ENCODE data around the gene NAMPT.
"Not testable (repeated sequence)": the region's sequence is repeated elsewhere in the genome, so short reads cannot be mapped to it uniquely, and the experiment has no call there.

The NAMPT gene

GRCh38 chr7:106305732-106306131 lies 20.9 kb upstream of the NAMPT start:
- DNase-seq (ENCODE audit: low spot score) (peak; percentile 23), FAIRE-seq (no peak)

- DNase-seq (ENCODE audit: low spot score) (no peak), FAIRE-seq (no peak)
These were observed 19.8 kb upstream of the NAMPT start for GRCh38 chr7:106304568-106304967.

DNA sequence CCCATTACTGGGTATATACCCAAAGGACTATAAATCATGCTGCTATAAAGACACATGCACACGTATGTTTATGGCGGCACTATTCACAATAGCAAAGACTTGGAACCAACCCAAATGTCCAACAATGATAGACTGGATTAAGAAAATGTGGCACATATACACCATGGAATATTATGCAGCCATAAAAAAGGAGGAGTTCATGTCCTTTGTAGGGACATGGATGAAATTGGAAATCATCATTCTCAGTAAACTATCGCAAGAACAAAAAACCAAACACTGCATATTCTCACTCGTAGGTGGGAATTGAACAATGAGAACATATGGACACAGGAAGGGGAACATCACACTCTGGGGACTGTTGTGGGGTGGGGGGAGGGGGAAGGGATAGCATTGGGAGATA lies 13.8 kb upstream of the NAMPT start:
- not testable (repeated sequence) for FAIRE-seq; DNase-seq (ENCODE audit: low spot score)

DNA sequence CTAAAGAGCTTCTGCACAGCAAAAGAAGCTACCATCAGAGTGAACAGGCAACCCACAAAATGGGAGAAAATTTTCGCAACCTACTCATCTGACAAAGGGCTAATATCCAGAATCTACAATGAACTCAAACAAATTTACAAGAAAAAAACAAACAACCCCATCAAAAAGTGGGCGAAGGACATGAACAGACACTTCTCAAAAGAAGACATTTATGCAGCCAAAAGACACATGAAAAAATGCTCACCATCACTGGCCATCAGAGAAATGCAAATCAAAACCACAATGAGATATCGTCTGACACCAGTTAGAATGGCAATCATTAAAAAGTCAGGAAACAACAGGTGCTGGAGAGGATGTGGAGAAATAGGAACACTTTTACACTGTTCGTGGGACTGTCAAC lies 13.4 kb upstream of the NAMPT start:
- not testable (repeated sequence) for DNase-seq (ENCODE audit: low spot score); FAIRE-seq

DNA sequence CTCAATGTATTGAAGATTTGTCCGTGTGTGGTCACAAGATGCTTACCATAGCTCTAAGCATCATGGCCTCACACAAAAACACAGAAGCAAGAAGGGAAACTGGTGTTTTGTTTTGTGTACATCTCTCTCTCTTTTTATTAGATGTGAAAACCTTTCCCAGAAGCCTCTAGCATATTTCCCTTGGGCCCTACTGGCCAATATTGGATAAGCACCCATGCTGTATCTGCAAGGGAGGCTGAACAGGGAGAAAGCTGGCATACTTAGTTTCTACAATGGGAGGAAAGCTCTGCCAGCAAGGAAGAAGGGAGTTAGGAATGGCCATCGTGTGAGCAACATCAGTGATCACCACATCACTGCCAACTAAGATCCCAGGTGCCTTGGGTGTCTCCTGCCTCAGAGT lies 9.6 kb upstream of the NAMPT start:
- FAIRE-seq (no peak), DNase-seq (ENCODE audit: low spot score) (no peak)

- no peak for DNase-seq (ENCODE audit: low spot score)
- FAIRE-seq = no peak
These were observed 6.5 kb upstream of the NAMPT start for GRCh38 chr7:106291247-106291646.

- FAIRE-seq (no peak), DNase-seq (ENCODE audit: low spot score) (no peak)
These were observed 5.5 kb upstream of the NAMPT start for GRCh38 chr7:106290319-106290718.

DNA sequence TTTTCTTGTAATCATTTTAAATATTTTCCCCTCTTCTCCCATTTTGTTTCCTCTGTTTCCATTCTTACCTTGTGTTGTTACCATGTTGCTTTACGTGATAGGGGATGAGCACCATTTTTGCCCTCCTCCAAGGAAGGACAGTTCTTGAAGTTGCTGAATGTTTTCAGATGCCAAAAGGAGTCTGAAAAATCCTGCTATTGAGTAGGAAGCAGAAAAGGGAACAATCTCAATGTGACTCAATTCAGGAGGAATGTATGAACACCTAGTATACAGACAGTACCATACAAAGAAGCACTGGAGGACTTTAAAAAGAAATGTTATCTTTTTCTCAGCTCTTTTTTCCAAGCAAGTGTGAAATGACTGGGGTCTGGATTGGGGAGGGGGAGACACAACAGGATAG lies 5.1 kb upstream of the NAMPT start:
- FAIRE-seq (no peak), DNase-seq (ENCODE audit: low spot score) (no peak)

DNA sequence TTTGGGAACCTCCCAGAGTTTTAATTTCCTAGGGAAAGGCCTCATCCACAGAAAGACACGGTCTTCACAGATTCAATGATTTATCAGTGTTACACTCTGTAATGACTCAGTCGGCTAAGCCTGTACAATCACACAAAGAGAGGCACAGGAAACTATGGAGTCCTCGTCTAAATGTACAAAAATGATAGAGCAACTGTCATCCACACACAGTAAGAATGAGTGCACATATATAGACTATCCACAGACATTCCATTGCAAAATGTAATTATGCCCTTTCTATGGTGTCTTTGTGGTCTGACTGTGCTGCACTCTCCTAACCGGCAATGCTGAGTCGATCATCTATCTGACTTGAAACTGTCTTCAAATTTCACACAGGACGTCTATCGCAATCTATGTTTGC lies 3.5 kb upstream of the NAMPT start:
- FAIRE-seq = no peak
- DNase-seq (ENCODE audit: low spot score) = no peak

DNA sequence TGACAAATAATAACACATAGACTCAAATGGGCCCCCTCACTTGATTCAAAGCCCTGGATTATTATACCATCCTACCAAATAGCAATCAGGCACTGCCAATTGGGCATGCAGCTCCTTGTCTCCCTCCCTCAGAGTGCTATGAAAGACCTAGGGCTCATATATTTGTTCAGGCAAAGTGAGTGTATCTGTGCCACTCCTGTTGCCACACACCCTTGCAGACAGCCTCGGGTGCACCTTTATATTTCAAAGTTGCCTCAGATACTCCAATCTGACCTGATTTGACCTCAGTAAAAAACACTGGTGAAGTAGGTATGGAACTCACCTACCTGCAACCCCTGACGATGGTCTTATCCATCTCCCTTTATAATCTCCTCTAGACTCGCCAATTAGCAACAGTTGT lies 3.0 kb upstream of the NAMPT start:
- DNase-seq (ENCODE audit: low spot score) (no peak), FAIRE-seq (no peak)

DNA sequence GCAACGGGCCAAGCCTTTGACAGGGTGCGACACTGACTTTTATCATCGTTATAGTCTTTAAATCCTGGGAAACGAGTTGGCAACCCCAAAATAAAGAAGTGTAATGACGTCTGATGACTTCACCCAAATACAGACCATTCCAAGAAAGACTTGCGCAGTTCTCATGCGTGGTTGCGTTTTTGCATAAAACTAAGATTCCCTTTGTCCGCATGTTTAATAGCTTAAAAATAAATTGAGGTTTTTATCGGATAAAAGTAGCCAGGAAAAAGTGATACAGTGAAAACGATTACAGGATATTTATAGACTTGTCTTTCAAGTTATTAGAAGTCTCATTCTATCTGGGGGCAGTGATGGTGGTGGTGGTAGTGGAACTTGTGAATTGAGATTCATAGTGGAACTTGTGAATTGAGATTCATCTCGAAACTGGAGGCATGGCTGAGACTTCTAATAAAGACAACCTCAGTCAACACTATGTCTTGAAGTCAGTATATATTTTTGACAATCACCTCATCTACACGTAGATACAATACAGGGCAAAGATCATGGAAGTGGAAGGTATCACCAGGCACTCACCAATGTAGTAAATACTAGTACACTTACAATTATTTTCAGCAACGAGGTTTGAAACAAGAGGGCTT lies 1.2 kb upstream of the NAMPT start:
- FAIRE-seq = no peak
- no peak for DNase-seq (ENCODE audit: low spot score)

DNA sequence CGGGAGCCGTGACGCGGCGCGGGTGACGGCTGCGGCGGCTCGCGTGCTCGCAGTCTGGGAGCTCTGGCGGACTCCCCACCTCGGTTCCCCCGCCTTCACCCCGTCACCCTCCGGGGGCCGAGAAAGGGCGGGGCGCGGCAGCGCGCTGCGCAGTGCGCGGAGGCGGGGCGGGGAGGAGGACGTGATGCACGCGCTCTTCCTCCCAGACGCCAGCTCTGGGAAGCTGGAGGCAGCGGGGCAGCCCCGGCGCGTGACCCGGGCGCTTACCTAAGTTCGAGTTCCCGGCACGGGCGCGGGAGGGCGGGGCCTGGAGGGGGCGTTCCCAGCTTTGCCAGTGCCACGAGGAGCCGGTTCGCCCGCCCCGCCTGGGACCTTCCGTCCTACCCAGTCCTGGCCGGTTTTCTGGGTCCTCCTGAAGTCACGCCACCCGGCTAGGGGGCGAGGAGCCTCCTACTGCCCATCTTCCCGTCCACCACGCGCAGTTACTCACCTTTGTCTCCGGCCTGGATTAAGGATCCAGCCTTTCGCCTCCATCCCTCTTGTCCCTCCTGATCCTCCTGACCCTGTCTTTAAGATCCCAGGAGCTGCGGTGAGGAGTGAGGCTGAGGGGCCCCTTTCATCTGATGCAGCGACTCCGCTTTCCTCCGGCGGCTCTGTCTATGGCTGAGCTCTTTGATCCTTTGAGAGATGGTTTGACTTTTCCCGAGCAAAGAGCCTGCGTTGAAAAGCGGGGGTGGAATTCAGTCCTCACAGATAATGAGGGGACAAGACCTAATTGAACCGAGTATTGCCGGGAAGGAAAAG lies 470 bp upstream of the NAMPT start:
- DNase-seq (ENCODE audit: low spot score) (peak; percentile 99), FAIRE-seq (peak; percentile 97)

DNA sequence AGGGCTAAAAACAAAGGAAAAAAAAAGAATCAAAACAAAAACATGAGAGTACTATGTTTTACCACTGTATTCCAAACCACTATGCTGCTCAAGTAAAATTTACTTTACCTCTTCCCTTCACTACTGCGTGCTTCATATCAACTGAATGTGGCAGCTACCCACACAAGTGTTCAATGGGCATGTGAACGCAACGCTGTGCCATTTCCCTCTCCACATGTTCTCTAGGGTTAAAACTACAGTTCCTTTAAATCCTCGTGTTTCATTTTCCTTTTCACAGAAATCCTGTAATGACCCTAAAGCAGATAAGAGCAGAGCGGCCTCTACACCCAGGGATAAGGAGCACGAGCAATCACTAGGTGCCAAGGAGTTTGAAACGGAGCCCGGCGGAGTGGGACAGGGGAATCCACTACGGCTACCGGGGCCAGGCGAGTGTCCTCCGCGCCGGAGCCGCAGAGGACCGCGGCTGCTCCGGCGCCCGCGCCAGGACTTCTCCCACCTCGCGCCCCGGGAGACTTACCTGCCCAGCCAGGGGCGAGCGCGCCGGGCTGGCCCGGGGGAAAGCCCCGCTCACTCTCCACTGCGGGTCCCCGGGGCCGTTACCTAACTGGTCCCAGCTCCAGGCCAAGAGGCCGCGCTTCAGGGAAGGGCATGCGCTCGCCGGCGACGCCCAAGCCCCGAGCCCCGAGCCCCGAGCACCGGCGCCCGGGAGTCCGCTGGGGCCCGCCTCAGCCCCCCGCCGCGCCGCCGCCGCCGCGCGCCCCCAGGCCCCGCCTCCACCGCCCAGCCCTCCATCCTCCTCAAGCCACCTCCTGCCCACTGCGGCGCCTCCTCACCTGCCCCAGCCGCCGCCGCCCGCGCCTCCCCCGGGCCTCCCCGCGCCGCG lies 711 bp downstream of the NAMPT start:
- DNase-seq (ENCODE audit: low spot score) = peak; percentile 66
- peak; percentile 96 for FAIRE-seq

GRCh38 chr7:106283501-106283830 lies 1.3 kb downstream of the NAMPT start:
- DNase-seq (ENCODE audit: low spot score) (no peak), FAIRE-seq (no peak)

DNA sequence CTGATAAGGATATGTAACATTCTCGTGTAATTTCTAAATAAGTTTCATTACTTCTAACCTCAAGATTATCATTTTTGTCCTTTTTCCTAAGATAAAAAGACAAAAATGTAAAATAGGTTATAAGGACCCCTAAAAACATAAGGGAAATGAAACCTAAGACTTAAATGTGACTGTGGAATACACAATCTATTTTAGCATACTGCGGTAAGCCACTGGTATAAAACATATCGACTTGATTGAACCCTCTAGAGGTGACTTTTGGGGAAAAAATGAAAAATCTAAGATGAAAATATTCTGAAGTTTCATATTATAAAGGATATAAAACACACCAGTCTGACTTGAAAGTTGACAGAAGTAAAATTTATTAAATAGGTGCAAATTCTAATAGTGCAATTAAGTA lies 1.9 kb downstream of the NAMPT start:
- FAIRE-seq (no peak), DNase-seq (ENCODE audit: low spot score) (no peak)

- FAIRE-seq = no peak
- DNase-seq (ENCODE audit: low spot score) = no peak
These were observed 2.4 kb downstream of the NAMPT start for GRCh38 chr7:106282390-106282789.

DNA sequence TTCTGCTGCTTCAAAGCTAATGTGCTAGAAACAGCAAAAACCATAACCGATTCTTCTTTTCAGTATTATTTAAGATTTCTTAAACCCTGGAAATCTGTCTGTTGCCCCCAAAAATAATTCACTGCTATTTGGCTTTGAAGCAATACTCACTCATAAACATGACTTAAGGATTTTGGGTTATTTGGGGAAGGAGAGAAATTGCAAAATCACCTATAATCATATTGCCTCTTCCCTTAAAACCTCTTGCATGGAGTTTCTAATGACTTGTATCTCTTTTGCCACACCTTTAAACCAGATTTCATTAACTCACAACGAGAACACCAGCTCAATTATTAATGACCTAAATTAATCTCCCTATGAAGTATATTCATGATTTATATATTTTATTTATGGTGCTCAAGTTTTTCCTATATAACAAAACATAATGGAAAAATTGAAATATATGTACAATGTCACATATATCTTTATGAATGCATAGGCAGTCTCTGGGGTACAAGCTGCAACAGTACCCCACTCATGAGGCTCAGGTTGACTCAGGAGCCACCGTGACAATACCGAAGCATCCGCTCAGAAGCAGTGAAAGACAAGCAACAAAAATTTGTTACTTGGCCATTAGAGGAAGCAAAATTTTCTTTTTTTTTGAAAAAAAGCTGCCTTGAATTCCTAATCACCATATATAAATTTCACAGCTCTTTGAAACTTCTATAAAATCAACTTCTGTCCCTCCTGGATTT lies 3.0 kb downstream of the NAMPT start:
- FAIRE-seq = no peak
- no peak for DNase-seq (ENCODE audit: low spot score)

- no peak for FAIRE-seq
- DNase-seq (ENCODE audit: low spot score) = no peak
These were observed 3.7 kb downstream of the NAMPT start for GRCh38 chr7:106281127-106281526.

DNA sequence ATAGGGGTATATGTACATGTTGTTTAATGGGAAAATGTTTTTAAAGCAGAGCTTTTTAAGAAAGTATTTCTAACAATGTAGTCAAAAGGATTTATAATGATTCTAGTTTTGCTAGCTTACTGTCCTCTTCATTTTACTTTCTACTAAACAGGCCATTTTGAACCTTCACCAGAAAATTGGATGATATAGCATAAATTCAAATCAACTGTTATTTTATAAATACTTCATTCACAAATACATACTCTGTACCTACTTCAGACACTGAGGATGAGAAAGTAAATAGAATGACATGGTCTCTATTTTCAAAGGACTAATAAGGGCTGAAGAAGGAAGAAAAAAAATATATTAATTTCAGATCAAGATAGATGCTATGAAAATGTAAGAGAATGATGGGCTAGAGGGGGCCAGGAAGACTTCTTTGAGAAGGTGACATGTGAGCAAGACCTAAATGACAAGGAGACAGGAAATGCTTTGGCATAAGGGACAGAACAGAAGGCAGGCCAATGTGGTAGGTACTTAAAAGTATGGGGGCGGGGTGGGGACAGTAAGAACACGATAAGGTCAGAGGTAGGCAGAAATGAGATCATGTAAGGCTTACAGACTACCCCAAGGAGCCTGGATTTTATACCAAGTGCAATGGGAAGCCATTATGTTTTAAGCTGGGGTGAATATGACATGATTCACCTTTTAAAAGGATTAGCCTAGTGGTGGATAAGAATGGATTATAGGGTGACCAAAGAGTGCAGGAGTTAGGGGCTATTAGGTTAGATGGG lies 5.2 kb downstream of the NAMPT start:
- DNase-seq (ENCODE audit: low spot score) (no peak), FAIRE-seq (no peak)

GRCh38 chr7:106278695-106279094 lies 6.1 kb downstream of the NAMPT start:
- no peak for FAIRE-seq

GRCh38 chr7:106277976-106278375 lies 6.8 kb downstream of the NAMPT start:
- DNase-seq (ENCODE audit: low spot score) (no peak), FAIRE-seq (no peak)

More at GRCh38 chr7:106278695-106279094, 6.1 kb downstream of the NAMPT start:
- no peak for DNase-seq (ENCODE audit: low spot score)

Data from urothelium cell line (cell line).